H54 (cell line): ENCODE measurements around the gene RRP36.

Source experiments
- DNase-seq: peaks from one replicate; pipeline ENCODE4 v3.0.0; 2011; ENCODE audit warnings: low spot score, mixed read lengths; ENCODE audit not compliant: insufficient read length
- FAIRE-seq: peaks from 3 replicates; lab custom pipeline; 2011; peaks lifted over from hg19 to GRCh38; lab: Jason Lieb, UNC
- POLR2A ChIP-seq: IDR thresholded peaks from 2 replicates; pipeline ENCODE4 v1.6.1; 2011; ENCODE audit warnings: low read depth, mild to moderate bottlenecking, low read length

RRP36 gene

GRCh38 chr6:43077333-43077809 lies 55.9 kb downstream of the RRP36 start:
- no peak for TF ChIP-seq POLR2A
- no peak for FAIRE-seq
- DNase-seq, result no peak

- no peak for TF ChIP-seq POLR2A
- no peak for FAIRE-seq
Measured at GRCh38 chr6:43077981-43078511, 56.6 kb downstream of the RRP36 start.

GRCh38 chr6:43078691-43079090 lies 57.3 kb downstream of the RRP36 start:
- DNase-seq (no peak), FAIRE-seq (no peak)
- no peak for TF ChIP-seq POLR2A

More at GRCh38 chr6:43077981-43078511, 56.6 kb downstream of the RRP36 start:
- DNase-seq, result no peak
